NCI-H446 (cell line): Measurements from ENCODE around the gene LMOD1.
"Not testable (repeated sequence)": the region's sequence is repeated elsewhere in the genome, so short reads cannot be mapped to it uniquely, and the experiment has no call there.

Experiments
- DNase-seq, 2 experiments: peaks; one replicate each; lab custom pipeline; 2025; lab: John Stamatoyannopoulos, UW

The LMOD1 gene

GRCh38 chr1:201946224-201946908 lies at the start of gene LMOD1:
LMOD1 (minus strand) TSS chr1:201946548; CDS start chr1:201946340, 208 bp downstream.
- DNase-seq, result no peak

- no peak for DNase-seq
Observed at GRCh38 chr1:201990427-201990826, 44.1 kb upstream of the LMOD1 start.

- no peak for DNase-seq
Observed at GRCh38 chr1:201989354-201990128, 43.2 kb upstream of the LMOD1 start.

- DNase-seq, result no peak
Observed at GRCh38 chr1:201988601-201989000, 42.3 kb upstream of the LMOD1 start.

GRCh38 chr1:201985355-201985754 lies 39.0 kb upstream of the LMOD1 start:
- DNase-seq, result peak in 1 of 2 experiments; percentile 29

- no peak for DNase-seq
Observed at GRCh38 chr1:201984446-201984845, 38.1 kb upstream of the LMOD1 start.

GRCh38 chr1:201983380-201983805 lies 37.0 kb upstream of the LMOD1 start:
- DNase-seq, result no peak

- peak; percentile 48 to 69 for DNase-seq
Observed at GRCh38 chr1:201982623-201983379, 36.5 kb upstream of the LMOD1 start, which contains the start of gene RNPEP. RNPEP (plus strand) TSS chr1:201982648; CDS start chr1:201982667, 19 bp downstream.

GRCh38 chr1:201982082-201982622 lies 35.8 kb upstream of the LMOD1 start:
- DNase-seq, result peak in 1 of 2 experiments; percentile 63

GRCh38 chr1:201970334-201971159 lies 24.2 kb upstream of the LMOD1 start:
- no peak for DNase-seq

GRCh38 chr1:201968202-201968925 lies 22.0 kb upstream of the LMOD1 start:
- DNase-seq, result no peak

- DNase-seq, result no peak
Observed at GRCh38 chr1:201966171-201966570, 19.8 kb upstream of the LMOD1 start.

- DNase-seq, result no peak
Observed at GRCh38 chr1:201964261-201964660, 17.9 kb upstream of the LMOD1 start.

GRCh38 chr1:201962382-201962781 lies 16.0 kb upstream of the LMOD1 start:
- DNase-seq, result not testable (repeated sequence)

GRCh38 chr1:201958348-201958747 lies 12.0 kb upstream of the LMOD1 start:
- no peak for DNase-seq

GRCh38 chr1:201955729-201956143 lies 9.4 kb upstream of the LMOD1 start:
- DNase-seq, result no peak

GRCh38 chr1:201955009-201955728 lies 8.8 kb upstream of the LMOD1 start, which contains the start of gene TIMM17A:
TIMM17A (plus strand) TSS chr1:201955503; CDS start chr1:201955527, 24 bp downstream.
- DNase-seq, result peak; percentile 98 to 99

- no peak for DNase-seq
Observed at GRCh38 chr1:201954263-201955008, 8.1 kb upstream of the LMOD1 start.

- peak in 1 of 2 experiments; percentile 61 for DNase-seq
Observed at GRCh38 chr1:201949491-201949890, 3.1 kb upstream of the LMOD1 start.
